Measurements from ENCODE around the gene GCNT2.

Gene GCNT2

GRCh38 chr6:10545482-10545881, 24.3 kb downstream of the GCNT2 start:
- peaks cover 8% of the 10 kb centered on the region for H3K36me3 Mint-ChIP-seq
- no peak overlapping the region for H3K4me3 Mint-ChIP-seq
- CTCF ChIA-PET = interaction anchor here (1.4 kb wide), 1 partner anchor 67 kb away, joined by 3 read pairs; no protein-coding TSS in a partner anchor
- DNase-seq = no peak
- H3K27me3 Mint-ChIP-seq = no peaks in the 10 kb centered on the region
- H3K27ac Mint-ChIP-seq = no peak overlapping the region
- H3K4me1 Mint-ChIP-seq = no peaks in the 10 kb centered on the region
- no peaks in the 10 kb centered on the region for H3K9me3 Mint-ChIP-seq

DNA sequence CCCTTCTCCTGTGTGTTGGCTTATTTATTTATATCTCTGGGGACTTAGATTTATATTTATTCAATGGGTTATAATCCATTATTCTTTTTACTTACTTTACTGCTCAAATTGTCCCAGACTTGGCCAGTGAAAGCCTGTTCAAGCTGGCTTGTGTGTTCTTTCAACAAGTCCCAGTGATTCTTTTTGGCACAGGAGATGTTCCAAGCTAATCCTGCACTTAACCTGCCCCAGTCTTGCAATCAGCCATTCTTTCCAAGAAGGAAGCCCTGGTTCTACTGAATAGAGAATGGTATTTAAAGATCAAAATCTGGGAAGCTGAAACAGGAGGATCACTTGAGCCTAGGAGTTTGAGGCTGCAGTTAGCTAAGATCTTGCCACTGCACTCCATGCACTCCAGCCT, 26.7 kb downstream of the GCNT2 start:
- CTCF ChIA-PET = no interaction called here
- Mint-ChIP-seq H3K4me3 (no peak overlapping the region), H3K27me3 (no peaks in the 10 kb centered on the region), H3K36me3 (peaks cover 3% of the 10 kb centered on the region), H3K27ac (no peak overlapping the region), H3K4me1 (no peaks in the 10 kb centered on the region), H3K9me3 (no peaks in the 10 kb centered on the region)
- no peak for DNase-seq

DNA sequence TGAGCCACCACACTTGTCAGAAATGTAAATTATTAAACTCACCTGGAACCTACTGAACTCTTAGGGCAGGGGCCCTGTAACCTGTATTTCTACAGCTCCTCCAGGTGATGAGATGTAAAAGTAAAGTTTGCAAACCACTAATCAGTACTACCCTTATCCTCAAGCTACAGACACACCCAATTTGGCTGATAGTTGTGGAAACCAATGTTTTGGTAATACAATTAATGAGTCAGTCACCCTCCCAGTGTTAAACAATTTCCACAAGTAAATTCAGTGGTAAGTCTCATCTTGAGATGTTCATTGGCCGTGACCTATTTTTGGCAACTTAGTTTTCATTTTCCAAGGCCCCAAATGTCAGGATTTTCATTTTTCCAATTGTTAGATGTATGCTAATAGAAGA, 29.6 kb downstream of the GCNT2 start:
- Mint-ChIP-seq H3K27ac (no peak overlapping the region), H3K4me3 (no peak overlapping the region), H3K27me3 (no peaks in the 10 kb centered on the region), H3K36me3 (peaks cover 3% of the 10 kb centered on the region), H3K4me1 (no peaks in the 10 kb centered on the region), H3K9me3 (no peaks in the 10 kb centered on the region)
- no peak for DNase-seq
- CTCF ChIA-PET = no interaction called here

GRCh38 chr6:10552270-10552810, 31.2 kb downstream of the GCNT2 start:
- no peak for DNase-seq
- Mint-ChIP-seq H3K4me1 (no peaks in the 10 kb centered on the region), H3K27ac (no peak overlapping the region), H3K4me3 (no peak overlapping the region), H3K36me3 (peaks cover 6% of the 10 kb centered on the region), H3K27me3 (no peaks in the 10 kb centered on the region), H3K9me3 (no peaks in the 10 kb centered on the region)
- CTCF ChIA-PET = no interaction called here

GRCh38 chr6:10553871-10554270, 32.7 kb downstream of the GCNT2 start:
- H3K9me3 Mint-ChIP-seq = no peaks in the 10 kb centered on the region
- H3K27me3 Mint-ChIP-seq = no peaks in the 10 kb centered on the region
- no peak for DNase-seq
- CTCF ChIA-PET = no interaction called here
- H3K27ac Mint-ChIP-seq = no peak overlapping the region
- no peaks in the 10 kb centered on the region for H3K4me1 Mint-ChIP-seq
- peaks cover 6% of the 10 kb centered on the region for H3K36me3 Mint-ChIP-seq
- no peak overlapping the region for H3K4me3 Mint-ChIP-seq

DNA sequence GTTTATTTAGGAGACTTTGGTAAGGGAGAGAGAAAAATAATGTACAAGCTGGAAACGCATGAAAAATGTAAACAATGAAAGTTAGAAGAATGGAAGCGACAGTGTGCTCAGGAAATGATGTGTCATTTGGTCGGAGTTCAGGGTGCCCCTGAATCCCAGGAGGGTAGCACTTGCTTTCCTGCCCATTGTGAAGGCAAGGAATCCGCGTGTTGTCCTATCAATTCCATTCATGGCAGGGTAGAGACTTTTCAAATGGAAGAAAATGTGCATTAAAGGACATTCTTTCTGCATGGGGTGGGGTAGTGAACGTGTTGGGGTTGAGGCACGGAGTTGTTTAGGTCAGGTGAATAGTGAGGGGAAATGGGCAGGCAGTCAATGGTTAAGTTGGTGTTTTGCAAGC, 33.7 kb downstream of the GCNT2 start:
- Mint-ChIP-seq H3K27ac (no peak overlapping the region), H3K27me3 (no peaks in the 10 kb centered on the region), H3K9me3 (no peaks in the 10 kb centered on the region), H3K4me1 (no peaks in the 10 kb centered on the region), H3K4me3 (no peak overlapping the region), H3K36me3 (peaks cover 3% of the 10 kb centered on the region)
- CTCF ChIA-PET = no interaction called here
- DNase-seq = no peak

- no peak for DNase-seq
- Mint-ChIP-seq H3K4me3 (no peak overlapping the region), H3K36me3 (peaks cover 4% of the 10 kb centered on the region), H3K27ac (no peak overlapping the region), H3K4me1 (no peaks in the 10 kb centered on the region), H3K27me3 (no peaks in the 10 kb centered on the region), H3K9me3 (no peaks in the 10 kb centered on the region)
- CTCF ChIA-PET = no interaction called here
Observed at GRCh38 chr6:10555625-10556309, 34.6 kb downstream of the GCNT2 start.

GRCh38 chr6:10556589-10556988, 35.4 kb downstream of the GCNT2 start:
- no peak overlapping the region for H3K4me3 Mint-ChIP-seq
- no peaks in the 10 kb centered on the region for H3K9me3 Mint-ChIP-seq
- CTCF ChIA-PET = interaction anchor here (0.6 kb wide), 1 partner anchor 14 kb away, joined by 4 read pairs; no protein-coding TSS in a partner anchor
- peaks cover 4% of the 10 kb centered on the region for H3K36me3 Mint-ChIP-seq
- no peaks in the 10 kb centered on the region for H3K4me1 Mint-ChIP-seq
- no peak for DNase-seq
- no peak overlapping the region for H3K27ac Mint-ChIP-seq
- no peaks in the 10 kb centered on the region for H3K27me3 Mint-ChIP-seq

- CTCF ChIA-PET = interaction anchor here (0.6 kb wide), 1 partner anchor 14 kb away, joined by 4 read pairs; no protein-coding TSS in a partner anchor
- H3K27me3 Mint-ChIP-seq = no peaks in the 10 kb centered on the region
- no peak overlapping the region for H3K4me3 Mint-ChIP-seq
- no peak overlapping the region for H3K27ac Mint-ChIP-seq
- H3K36me3 Mint-ChIP-seq = peaks cover 4% of the 10 kb centered on the region
- no peaks in the 10 kb centered on the region for H3K9me3 Mint-ChIP-seq
- no peaks in the 10 kb centered on the region for H3K4me1 Mint-ChIP-seq
- no peak for DNase-seq
Observed at GRCh38 chr6:10556992-10557391, 35.8 kb downstream of the GCNT2 start.

DNA sequence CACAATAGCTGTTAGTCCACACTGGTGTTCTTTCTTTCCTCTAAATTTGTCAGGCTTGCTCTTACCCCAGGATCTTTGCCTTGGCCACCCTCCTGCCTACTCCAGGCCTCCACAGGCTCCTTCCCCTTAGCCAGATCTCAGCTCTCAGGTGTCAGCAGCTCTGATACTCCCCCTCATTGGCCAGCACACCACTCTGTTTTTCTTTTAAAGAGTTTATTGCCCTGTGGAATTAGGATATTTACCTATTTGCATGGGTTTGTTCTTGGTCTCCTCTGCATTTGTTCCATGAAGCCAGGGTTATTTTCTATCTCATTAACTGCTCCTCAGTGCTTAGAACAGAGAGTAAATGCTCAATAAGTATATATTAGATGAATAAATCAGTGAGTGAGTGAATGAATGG, 36.8 kb downstream of the GCNT2 start:
- H3K36me3 Mint-ChIP-seq = peaks cover 4% of the 10 kb centered on the region
- H3K27me3 Mint-ChIP-seq = no peaks in the 10 kb centered on the region

DNA sequence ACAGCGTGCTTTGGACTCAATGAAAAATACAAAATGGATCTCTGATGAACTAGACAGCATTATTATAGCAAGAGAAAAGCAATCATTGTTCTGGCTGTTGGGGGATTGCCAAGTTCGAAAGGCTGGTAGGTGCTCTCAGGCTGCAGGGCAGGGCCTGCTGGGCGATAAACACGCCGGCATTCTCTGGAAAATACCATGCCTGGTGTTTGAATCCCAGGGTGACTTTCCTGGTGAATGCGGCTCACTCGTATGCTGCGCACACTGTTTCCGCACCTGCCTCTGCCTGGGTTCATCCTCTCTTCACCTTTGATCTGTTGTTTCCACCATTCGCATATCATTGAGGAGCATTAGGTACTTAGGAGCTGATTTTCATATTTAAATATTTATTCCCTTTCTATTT, 37.4 kb downstream of the GCNT2 start:
- CTCF ChIA-PET = interaction anchor here (0.6 kb wide), 1 partner anchor 169 kb away, joined by 4 read pairs; no protein-coding TSS in a partner anchor
- Mint-ChIP-seq H3K36me3 (peaks cover 4% of the 10 kb centered on the region), H3K27me3 (no peaks in the 10 kb centered on the region), H3K4me3 (no peak overlapping the region), H3K4me1 (no peaks in the 10 kb centered on the region), H3K27ac (no peak overlapping the region), H3K9me3 (no peaks in the 10 kb centered on the region)
- no peak for DNase-seq

More for the DNA sequence above, 36.8 kb downstream of the GCNT2 start:
- Mint-ChIP-seq H3K9me3 (no peaks in the 10 kb centered on the region), H3K4me3 (no peak overlapping the region), H3K27ac (no peak overlapping the region), H3K4me1 (no peaks in the 10 kb centered on the region)
- no peak for DNase-seq
- CTCF ChIA-PET = no interaction called here

GRCh38 chr6:10559522-10560152, 38.5 kb downstream of the GCNT2 start:
- no peak overlapping the region for H3K27ac Mint-ChIP-seq
- peaks cover 4% of the 10 kb centered on the region for H3K36me3 Mint-ChIP-seq
- no peak for DNase-seq
- CTCF ChIA-PET = interaction anchor here (0.6 to 0.8 kb wide), 2 partner anchors 20 to 71 kb away, joined by 3 read pairs; no protein-coding TSS in a partner anchor
- H3K9me3 Mint-ChIP-seq = no peaks in the 10 kb centered on the region
- no peaks in the 10 kb centered on the region for H3K4me1 Mint-ChIP-seq
- no peak overlapping the region for H3K4me3 Mint-ChIP-seq
- H3K27me3 Mint-ChIP-seq = no peaks in the 10 kb centered on the region

GRCh38 chr6:10561611-10562199, 40.6 kb downstream of the GCNT2 start:
- no peak for DNase-seq
- Mint-ChIP-seq H3K27ac (no peak overlapping the region), H3K4me3 (no peak overlapping the region), H3K9me3 (no peaks in the 10 kb centered on the region), H3K4me1 (no peaks in the 10 kb centered on the region), H3K27me3 (no peaks in the 10 kb centered on the region), H3K36me3 (peaks cover 4% of the 10 kb centered on the region)
- CTCF ChIA-PET = no interaction called here

DNA sequence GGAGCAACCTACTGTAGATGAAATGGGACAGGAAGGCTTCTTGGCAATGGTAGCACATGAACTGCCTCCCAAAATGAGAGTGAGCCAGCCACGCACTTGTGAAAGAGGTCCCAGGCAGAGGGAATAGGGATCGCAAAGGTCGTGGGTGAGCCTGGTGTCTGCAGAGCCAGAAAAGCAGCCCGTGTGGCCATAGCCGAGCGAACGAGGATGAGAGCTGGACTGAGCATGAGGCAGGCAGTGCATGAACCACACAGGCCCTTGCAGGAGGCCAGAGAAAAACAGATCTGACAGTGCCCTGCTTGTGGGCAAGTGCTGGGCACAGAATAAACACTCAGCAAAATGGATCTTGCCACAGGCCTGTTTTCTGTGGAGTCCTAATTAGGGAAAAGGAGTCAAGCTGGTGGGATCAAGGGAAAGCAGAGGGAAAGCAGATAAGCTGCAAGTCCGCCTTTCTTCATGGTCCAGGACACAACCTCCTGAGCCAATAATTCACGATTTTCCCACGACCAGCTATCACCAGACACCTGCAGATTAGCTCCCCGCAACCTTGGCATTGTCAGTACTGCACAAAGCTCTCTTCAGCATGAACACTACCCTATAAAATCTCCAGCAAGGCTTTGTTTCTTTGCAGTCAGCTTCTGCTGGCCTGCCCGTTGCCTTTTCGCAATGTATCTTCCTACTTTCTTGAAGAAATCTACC, 44.0 kb downstream of the GCNT2 start:
- Mint-ChIP-seq H3K4me3 (no peak overlapping the region), H3K4me1 (no peaks in the 10 kb centered on the region), H3K36me3 (peaks cover 1% of the 10 kb centered on the region), H3K27me3 (no peaks in the 10 kb centered on the region), H3K9me3 (no peaks in the 10 kb centered on the region), H3K27ac (no peak overlapping the region)
- CTCF ChIA-PET = no interaction called here
- no peak for DNase-seq
